Activated CD4-positive, alpha-beta T cell treated with anti-CD3 and anti-CD28 coated beads for 36 hours (primary cell): ENCODE results near the gene UBE3A. TPM values are rescaled to one million over a fixed set of nuclear protein-coding genes. Genes with fewer than 3 reads are reported as not detected.
A peak's percentile ranks its signal among the peaks of the same experiment; 100 is the strongest.

Experiments used
- ATAC-seq: fragments of 200-7000 bp; cut with Tn5 transposase; one replicate; pipeline ENCODE4 v1.10.0; 2021; ENCODE audit warnings: mild to moderate bottlenecking, moderate library complexity
- CTCF ChIA-PET: fragments of 350-600 bp; sonication (Branson Sonifier 250); formaldehyde crosslinking; loops from one replicate; lab custom pipeline; 2021; ENCODE audit warnings: antibody characterized with exemption; lab: Charles Lee
- POLR2A ChIA-PET: fragments of 350-600 bp; sonication (Branson Sonifier 250); formaldehyde crosslinking; loops from one replicate; lab custom pipeline; 2021; ENCODE audit warnings: antibody characterized with exemption, inconsistent platforms; lab: Charles Lee
- DNase-seq: peaks from one replicate; pipeline ENCODE4 v3.0.0-alpha.2; 2020
- H3K27ac Mint-ChIP-seq: one replicate; pipeline ENCODE4 v1.8.0; 2021; ENCODE audit warnings: mixed read lengths
- H3K27me3 Mint-ChIP-seq: one replicate; pipeline ENCODE4 v1.8.0; 2021; ENCODE audit warnings: mixed read lengths
- H3K36me3 Mint-ChIP-seq: one replicate; pipeline ENCODE4 v1.8.0; 2021; ENCODE audit warnings: low read depth, mixed read lengths
- H3K4me1 Mint-ChIP-seq: one replicate; pipeline ENCODE4 v1.8.0; 2021; ENCODE audit warnings: mixed read lengths
- H3K4me3 Mint-ChIP-seq: one replicate; pipeline ENCODE4 v1.8.0; 2021; ENCODE audit warnings: mild to moderate bottlenecking, moderate library complexity, mixed read lengths
- H3K9me3 Mint-ChIP-seq: one replicate; pipeline ENCODE4 v1.8.0; 2021; ENCODE audit warnings: low read depth, mixed read lengths
- intact Hi-C, 2 experiments: fragments of 100-400 bp; cut with DNase I in 1 of 2; cut with micrococcal nuclease in 1 of 2; formaldehyde crosslinking; loops; one replicate each; pipeline versions ENCODE4 v1.14.2 to v1.15.1; 2022 to 2024; cut with DNase I, micrococcal nuclease
- total RNA-seq, 2 experiments: library from RNA; stranded (reverse); gene quantifications; one replicate each; pipeline ENCODE4 v1.2.3, GENCODE V29; 2021

UBE3A gene
- total RNA-seq, 2 experiments from 2014 or later: 101 to 139 TPM

DNA sequence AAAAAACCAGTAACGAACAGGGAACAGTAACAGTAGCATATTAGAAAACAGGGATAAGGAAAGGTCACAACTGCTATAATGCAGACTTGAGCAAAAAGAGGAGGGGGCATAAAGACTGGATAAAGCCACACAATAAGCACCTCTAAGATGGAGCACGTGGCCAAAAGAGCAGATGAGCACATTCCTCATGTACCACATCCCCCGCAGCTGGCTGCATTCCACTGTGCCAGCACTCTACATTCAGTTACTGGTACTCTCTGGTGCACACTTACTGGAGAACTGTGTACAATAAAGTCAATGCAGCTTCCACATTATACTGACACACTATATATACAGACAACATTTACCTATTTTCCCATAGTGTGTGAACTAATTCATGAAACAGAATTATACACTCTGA, 64.7 kb downstream of the UBE3A start:
- intact Hi-C loops: no loop called here
- Mint-ChIP-seq H3K27me3 (no peaks in the 10 kb centered on the region), H3K27ac (no peak overlapping the region), H3K36me3 (peaks cover 93% of the 10 kb centered on the region), H3K4me1 (peaks cover 24% of the 10 kb centered on the region), H3K4me3 (no peak overlapping the region), H3K9me3 (peaks cover 2% of the 10 kb centered on the region)
- ChIA-PET CTCF (interaction anchor here (0.7 kb wide), 1 partner anchor 825 kb away, joined by 3 read pairs; no protein-coding TSS in a partner anchor), POLR2A (no interaction called here)
- no peak for ATAC-seq
- no peak for DNase-seq

DNA sequence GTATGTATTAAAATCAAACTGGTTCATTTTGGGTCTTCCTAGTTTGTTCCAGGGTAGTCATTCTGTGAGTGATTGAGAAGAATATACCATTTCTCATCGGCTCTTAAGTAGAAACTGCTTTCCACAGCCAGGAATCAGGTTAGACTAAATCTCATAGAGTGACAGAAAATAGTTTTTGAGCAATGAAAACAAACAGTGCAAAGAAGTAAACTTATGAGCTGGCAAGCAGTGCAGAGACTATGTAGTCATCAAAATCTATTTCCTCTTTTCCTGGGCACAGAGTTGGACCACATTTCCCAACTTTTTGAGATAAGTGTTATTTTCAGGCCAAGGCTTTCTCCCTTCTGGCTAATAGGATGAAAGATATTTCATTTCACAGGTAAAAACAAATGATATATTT, 66.5 kb downstream of the UBE3A start:
- Mint-ChIP-seq H3K36me3 (peaks cover 85% of the 10 kb centered on the region), H3K4me1 (peaks cover 9% of the 10 kb centered on the region), H3K27ac (peak overlapping the region; percentile 31), H3K9me3 (peaks cover 2% of the 10 kb centered on the region), H3K27me3 (no peaks in the 10 kb centered on the region), H3K4me3 (no peak overlapping the region)
- intact Hi-C loops: no loop called here
- ChIA-PET CTCF (no interaction called here), POLR2A (interaction anchor here (0.6 kb wide), 1 partner anchor 34 kb away, joined by 3 read pairs; no protein-coding TSS in a partner anchor)
- ATAC-seq (no peak), DNase-seq (no peak)

DNA sequence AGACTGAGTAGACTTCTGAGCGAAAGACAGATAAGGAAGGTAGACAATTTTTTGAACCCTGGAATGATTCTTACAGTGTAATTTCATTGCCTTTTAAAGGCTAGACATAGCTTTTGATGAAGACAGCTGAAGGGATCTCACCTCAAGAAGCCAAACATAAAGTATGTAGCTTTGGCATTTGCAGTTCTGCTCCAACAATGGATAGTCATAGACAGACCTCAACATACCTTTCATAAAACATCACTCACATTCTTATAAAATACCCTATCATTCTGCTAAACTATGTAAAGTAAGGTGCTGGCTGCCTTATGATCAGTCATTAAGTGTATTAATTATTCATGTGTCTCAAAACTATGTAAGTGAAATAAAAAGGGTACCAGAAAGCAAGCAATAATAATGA, 70.0 kb downstream of the UBE3A start:
- Mint-ChIP-seq H3K4me3 (no peak overlapping the region), H3K4me1 (peaks cover 16% of the 10 kb centered on the region), H3K9me3 (peaks cover 2% of the 10 kb centered on the region), H3K27ac (no peak overlapping the region), H3K27me3 (no peaks in the 10 kb centered on the region), H3K36me3 (peaks cover 65% of the 10 kb centered on the region)
- CTCF ChIA-PET: interaction anchor here (0.9 to 1.7 kb wide), 3 partner anchors 10 to 27 kb away, joined by 5 to 6 read pairs (median 6); no protein-coding TSS in a partner anchor
- DNase-seq (no peak), ATAC-seq (no peak)
- intact Hi-C loops: loop anchor here in 1 of 2 experiments (5.0 kb wide), 1 partner anchor 38 kb away; no protein-coding TSS in a partner anchor
- POLR2A ChIA-PET: no interaction called here

DNA sequence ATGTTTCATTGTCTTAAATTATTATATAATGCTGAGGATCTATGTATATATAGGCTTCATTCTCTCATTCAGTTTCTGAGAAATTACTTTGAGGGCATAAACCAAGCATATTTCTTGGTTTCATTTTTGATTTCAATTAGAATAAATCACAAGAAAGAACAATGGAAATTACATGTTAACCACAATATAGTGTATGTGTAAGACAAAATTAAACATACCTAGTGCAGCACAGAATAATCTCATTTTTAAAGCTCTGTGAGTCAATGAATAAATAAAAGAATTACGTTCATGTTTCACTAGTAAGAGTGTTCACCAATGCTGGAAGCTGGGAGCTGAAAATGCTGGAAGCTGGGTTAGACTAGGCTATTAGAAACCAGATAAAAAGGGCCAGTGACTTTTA, 72.8 kb downstream of the UBE3A start:
- DNase-seq: no peak
- Mint-ChIP-seq H3K27me3 (no peaks in the 10 kb centered on the region), H3K4me3 (no peak overlapping the region), H3K4me1 (peaks cover 18% of the 10 kb centered on the region), H3K36me3 (peaks cover 57% of the 10 kb centered on the region), H3K9me3 (no peaks in the 10 kb centered on the region), H3K27ac (peak overlapping the region; percentile 35)
- ATAC-seq: peak; percentile 70
- CTCF ChIA-PET: no interaction called here
- POLR2A ChIA-PET: no interaction called here
- intact Hi-C loops: loop anchor here in 1 of 2 experiments (1.0 to 5.0 kb wide), 2 partner anchors 12 to 41 kb away; no protein-coding TSS in a partner anchor

DNA sequence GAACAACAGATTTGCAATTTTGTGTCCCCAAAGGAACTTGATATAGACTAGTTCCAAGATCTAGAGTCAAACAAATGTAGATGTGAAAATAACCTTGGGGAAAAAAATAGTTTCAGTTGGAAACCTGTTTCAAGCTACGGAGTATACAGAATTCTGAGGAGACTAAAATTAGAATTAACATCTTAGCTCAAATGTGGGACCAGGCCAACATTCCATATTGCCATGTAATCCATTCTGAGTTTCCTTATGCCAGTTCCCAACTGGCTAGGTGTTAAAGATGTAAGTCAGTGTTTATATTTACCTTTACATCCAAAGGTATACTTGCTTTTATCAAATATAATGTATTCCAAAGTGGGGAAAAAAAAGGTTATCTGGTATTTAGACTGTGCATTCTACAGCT, 76.3 kb downstream of the UBE3A start:
- ChIA-PET POLR2A (no interaction called here), CTCF (no interaction called here)
- DNase-seq (no peak), ATAC-seq (no peak)
- peaks cover 23% of the 10 kb centered on the region for H3K4me1 Mint-ChIP-seq
- H3K9me3 Mint-ChIP-seq: no peaks in the 10 kb centered on the region
- intact Hi-C loops: no loop called here
- H3K36me3 Mint-ChIP-seq: peaks cover 56% of the 10 kb centered on the region
- H3K27me3 Mint-ChIP-seq: no peaks in the 10 kb centered on the region
- H3K27ac Mint-ChIP-seq: no peak overlapping the region
- no peak overlapping the region for H3K4me3 Mint-ChIP-seq

DNA sequence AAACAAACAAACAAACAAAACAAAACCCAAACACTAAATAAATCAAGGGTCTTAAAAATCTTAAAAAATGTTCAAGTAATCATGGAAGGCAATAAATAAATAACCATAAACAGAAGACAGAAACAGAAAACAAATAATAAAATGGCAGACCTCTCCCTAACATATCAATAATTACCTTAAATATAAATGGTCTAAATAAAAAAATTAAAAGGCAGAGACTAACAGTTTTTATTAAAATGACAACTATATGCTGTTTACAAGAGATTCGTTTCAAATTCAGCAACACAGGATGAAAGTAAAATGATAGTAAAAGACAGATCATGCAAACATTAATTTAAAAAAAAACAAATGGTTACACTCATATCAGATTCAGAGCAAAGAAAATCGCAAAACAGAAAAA, 91.1 kb downstream of the UBE3A start:
- intact Hi-C loops: loop anchor here in 1 of 2 experiments (5.0 kb wide), 1 partner anchor 90 kb away; the partner anchor contains the start of gene UBE3A
- peaks cover 17% of the 10 kb centered on the region for H3K9me3 Mint-ChIP-seq
- peaks cover 86% of the 10 kb centered on the region for H3K36me3 Mint-ChIP-seq
- no peak overlapping the region for H3K27ac Mint-ChIP-seq
- POLR2A ChIA-PET: no interaction called here
- H3K4me1 Mint-ChIP-seq: peaks cover 5% of the 10 kb centered on the region
- DNase-seq: no peak
- CTCF ChIA-PET: no interaction called here
- no peak for ATAC-seq
- H3K4me3 Mint-ChIP-seq: no peak overlapping the region
- H3K27me3 Mint-ChIP-seq: no peaks in the 10 kb centered on the region

DNA sequence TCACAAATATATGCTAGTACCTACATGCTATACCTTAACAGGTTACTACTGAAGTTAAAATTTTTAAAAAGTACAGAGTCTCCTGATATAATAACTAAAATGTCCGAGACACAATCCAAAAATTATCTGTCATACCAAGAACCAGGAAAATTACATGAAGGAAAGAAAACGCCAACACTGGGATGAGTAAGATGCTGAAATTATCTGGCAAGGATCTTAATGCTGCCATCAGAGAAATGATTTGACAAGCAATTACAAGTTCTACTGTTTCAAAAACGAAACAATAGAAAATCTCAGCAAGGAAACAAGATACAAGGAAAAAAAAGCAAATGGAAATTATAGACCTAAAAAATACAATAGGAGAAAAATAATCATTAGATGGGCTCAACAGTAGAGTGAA, 92.5 kb downstream of the UBE3A start:
- intact Hi-C loops: loop anchor here in 1 of 2 experiments (5.0 kb wide), 1 partner anchor 91 kb away; the partner anchor contains the start of gene UBE3A
- peaks cover 88% of the 10 kb centered on the region for H3K36me3 Mint-ChIP-seq
- POLR2A ChIA-PET: no interaction called here

DNA sequence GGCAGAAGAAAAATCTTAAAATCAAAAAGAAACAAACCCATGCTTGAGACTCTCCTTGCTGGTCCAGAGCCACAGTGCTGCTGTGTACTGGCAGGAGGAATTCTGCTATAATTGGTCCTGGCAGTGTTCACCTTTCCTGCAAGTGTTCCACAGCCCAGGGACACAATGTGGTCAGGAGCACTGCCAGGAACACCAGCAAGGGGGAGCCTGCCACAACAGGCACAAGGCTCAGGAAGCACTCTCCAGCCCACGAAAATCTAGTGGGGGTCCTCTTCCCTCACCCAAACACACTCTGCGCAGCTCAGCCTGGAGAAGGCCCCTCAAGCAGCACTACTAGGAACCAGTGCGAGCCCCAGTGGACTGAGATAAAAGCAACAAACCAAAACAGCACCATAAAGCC, 92.9 kb downstream of the UBE3A start:
- CTCF ChIA-PET: no interaction called here

More for the DNA sequence above, 92.5 kb downstream of the UBE3A start:
- Mint-ChIP-seq H3K27me3 (no peaks in the 10 kb centered on the region), H3K27ac (no peak overlapping the region), H3K4me3 (no peak overlapping the region), H3K4me1 (peaks cover 5% of the 10 kb centered on the region), H3K9me3 (peaks cover 17% of the 10 kb centered on the region)
- CTCF ChIA-PET: no interaction called here
- ATAC-seq: no peak
- no peak for DNase-seq

DNA sequence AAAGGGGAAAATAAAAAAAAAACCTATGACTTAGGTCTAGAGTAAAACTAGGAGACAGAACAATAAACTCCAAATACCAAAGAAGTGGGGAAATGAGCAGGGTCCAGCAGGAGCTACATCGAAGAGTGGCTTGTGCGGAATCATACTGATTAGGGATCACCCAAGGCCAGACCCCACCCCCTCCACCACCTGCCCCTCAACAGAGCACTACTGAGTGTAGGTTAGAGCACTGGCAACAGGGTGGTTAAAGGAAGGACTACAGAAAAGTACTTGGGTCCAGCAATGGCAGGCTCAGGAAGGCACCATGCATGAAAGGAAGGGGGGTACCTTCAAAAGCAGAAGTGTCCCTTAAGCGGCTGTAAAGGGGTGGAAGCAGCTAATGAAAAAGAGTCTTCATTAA, 96.2 kb downstream of the UBE3A start:
- Mint-ChIP-seq H3K4me1 (peaks cover 5% of the 10 kb centered on the region), H3K27me3 (no peaks in the 10 kb centered on the region), H3K9me3 (no peaks in the 10 kb centered on the region), H3K36me3 (peaks cover 79% of the 10 kb centered on the region), H3K27ac (no peak overlapping the region), H3K4me3 (no peak overlapping the region)
- POLR2A ChIA-PET: no interaction called here
- intact Hi-C loops: no loop called here
- DNase-seq (no peak), ATAC-seq (no peak)
- CTCF ChIA-PET: interaction anchor here (0.6 to 1.3 kb wide), 2 partner anchors 17 to 57 kb away, joined by 3 to 4 read pairs; no protein-coding TSS in a partner anchor

More for the DNA sequence above, 92.9 kb downstream of the UBE3A start:
- Mint-ChIP-seq H3K4me1 (peaks cover 5% of the 10 kb centered on the region), H3K9me3 (peaks cover 14% of the 10 kb centered on the region), H3K27me3 (no peaks in the 10 kb centered on the region), H3K4me3 (no peak overlapping the region), H3K27ac (no peak overlapping the region), H3K36me3 (peaks cover 84% of the 10 kb centered on the region)
- ATAC-seq (no peak), DNase-seq (no peak)
- intact Hi-C loops: loop anchor here in 1 of 2 experiments (5.0 kb wide), 1 partner anchor 91 kb away; the partner anchor contains the start of gene UBE3A
- POLR2A ChIA-PET: no interaction called here

DNA sequence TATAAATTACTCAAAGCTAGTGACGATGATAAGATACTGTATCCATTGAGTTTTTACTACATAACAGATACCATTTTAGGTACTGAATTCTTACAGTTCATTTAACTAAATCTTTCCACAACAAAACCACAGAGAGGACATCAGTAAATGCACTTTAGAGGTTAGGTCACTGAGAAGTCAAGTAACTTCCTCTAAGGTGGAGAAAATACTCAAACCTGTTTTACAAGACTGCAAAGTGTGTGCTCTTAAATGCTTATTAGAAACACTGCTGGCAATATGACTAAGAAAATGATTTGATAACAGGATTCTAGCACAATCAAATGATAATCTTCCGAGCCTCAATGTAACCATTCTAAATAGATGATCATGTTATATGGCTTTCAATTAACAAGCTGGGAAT, 99.4 kb downstream of the UBE3A start:
- CTCF ChIA-PET: no interaction called here
- no peak for ATAC-seq

DNA sequence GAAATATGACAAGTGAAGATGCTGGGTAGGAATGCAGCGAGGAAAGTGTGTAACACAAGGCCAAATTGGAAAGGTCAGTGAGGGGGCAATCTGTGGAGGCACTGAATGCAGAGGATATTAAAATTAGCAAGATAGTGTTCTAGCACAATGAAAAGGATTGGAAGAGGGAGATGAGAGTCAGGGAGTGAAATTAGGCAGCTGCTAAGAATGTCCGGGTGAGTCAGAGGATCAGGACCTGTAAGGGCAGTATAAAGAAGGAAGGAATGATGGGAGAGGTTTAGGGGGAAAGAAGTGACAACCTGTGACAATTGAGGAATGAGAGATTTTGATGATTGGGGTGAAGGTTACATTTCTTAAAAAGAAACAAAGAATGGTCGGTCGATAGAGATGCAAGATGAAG, 103.5 kb downstream of the UBE3A start:
- H3K36me3 Mint-ChIP-seq: peaks cover 82% of the 10 kb centered on the region
- DNase-seq (no peak), ATAC-seq (no peak)
- peaks cover 2% of the 10 kb centered on the region for H3K4me1 Mint-ChIP-seq
- peaks cover 14% of the 10 kb centered on the region for H3K9me3 Mint-ChIP-seq
- no peak overlapping the region for H3K27ac Mint-ChIP-seq
- ChIA-PET CTCF (no interaction called here), POLR2A (no interaction called here)
- intact Hi-C loops: loop anchor here in 1 of 2 experiments (10.0 kb wide), 1 partner anchor 60 kb away; no protein-coding TSS in a partner anchor
- no peak overlapping the region for H3K4me3 Mint-ChIP-seq
- H3K27me3 Mint-ChIP-seq: no peaks in the 10 kb centered on the region

More for the DNA sequence above, 99.4 kb downstream of the UBE3A start:
- POLR2A ChIA-PET: no interaction called here
- intact Hi-C loops: loop anchor here in 1 of 2 experiments (10.0 kb wide), 1 partner anchor 65 kb away; no protein-coding TSS in a partner anchor
- Mint-ChIP-seq H3K27me3 (no peaks in the 10 kb centered on the region), H3K9me3 (peaks cover 11% of the 10 kb centered on the region), H3K27ac (no peak overlapping the region), H3K4me1 (no peaks in the 10 kb centered on the region), H3K36me3 (peaks cover 80% of the 10 kb centered on the region), H3K4me3 (no peak overlapping the region)
- DNase-seq: no peak

DNA sequence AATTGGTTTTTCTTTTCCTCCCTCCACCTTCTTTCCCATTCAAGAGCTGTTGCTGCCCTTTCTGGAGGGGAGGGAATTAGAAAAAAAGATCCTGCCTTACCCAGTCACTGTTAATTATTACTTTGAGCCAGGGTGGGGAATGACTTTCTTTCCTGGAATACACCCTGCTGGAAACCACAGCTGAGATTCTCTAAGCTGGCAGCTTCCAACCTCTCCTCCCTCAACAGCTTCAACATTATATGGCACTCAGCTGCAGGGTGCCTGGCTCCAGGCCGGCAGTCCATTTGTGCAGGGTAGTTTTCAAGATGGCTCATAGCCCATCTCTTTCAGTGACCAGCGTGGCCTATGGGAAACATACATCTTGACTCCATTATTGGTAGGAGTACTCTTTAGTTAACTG, 105.8 kb downstream of the UBE3A start:
- ATAC-seq: no peak
- H3K4me3 Mint-ChIP-seq: no peak overlapping the region
- POLR2A ChIA-PET: no interaction called here
- peaks cover 73% of the 10 kb centered on the region for H3K36me3 Mint-ChIP-seq
- peaks cover 2% of the 10 kb centered on the region for H3K4me1 Mint-ChIP-seq
- peaks cover 14% of the 10 kb centered on the region for H3K9me3 Mint-ChIP-seq
- CTCF ChIA-PET: no interaction called here
- intact Hi-C loops: loop anchor here in 1 of 2 experiments (10.0 kb wide), 1 partner anchor 58 kb away; no protein-coding TSS in a partner anchor
- H3K27ac Mint-ChIP-seq: no peak overlapping the region
- no peak for DNase-seq
- H3K27me3 Mint-ChIP-seq: no peaks in the 10 kb centered on the region
